DMS53 treated with DMSO at 0.1 percent for 48 hours (cell line): Measurements from ENCODE around the gene SORCS1.

ENCODE experiments used
- DNase-seq: peaks from one replicate; lab custom pipeline; 2025; ENCODE audit not compliant: unreplicated experiment; lab: John Stamatoyannopoulos, UW

Gene SORCS1

DNA sequence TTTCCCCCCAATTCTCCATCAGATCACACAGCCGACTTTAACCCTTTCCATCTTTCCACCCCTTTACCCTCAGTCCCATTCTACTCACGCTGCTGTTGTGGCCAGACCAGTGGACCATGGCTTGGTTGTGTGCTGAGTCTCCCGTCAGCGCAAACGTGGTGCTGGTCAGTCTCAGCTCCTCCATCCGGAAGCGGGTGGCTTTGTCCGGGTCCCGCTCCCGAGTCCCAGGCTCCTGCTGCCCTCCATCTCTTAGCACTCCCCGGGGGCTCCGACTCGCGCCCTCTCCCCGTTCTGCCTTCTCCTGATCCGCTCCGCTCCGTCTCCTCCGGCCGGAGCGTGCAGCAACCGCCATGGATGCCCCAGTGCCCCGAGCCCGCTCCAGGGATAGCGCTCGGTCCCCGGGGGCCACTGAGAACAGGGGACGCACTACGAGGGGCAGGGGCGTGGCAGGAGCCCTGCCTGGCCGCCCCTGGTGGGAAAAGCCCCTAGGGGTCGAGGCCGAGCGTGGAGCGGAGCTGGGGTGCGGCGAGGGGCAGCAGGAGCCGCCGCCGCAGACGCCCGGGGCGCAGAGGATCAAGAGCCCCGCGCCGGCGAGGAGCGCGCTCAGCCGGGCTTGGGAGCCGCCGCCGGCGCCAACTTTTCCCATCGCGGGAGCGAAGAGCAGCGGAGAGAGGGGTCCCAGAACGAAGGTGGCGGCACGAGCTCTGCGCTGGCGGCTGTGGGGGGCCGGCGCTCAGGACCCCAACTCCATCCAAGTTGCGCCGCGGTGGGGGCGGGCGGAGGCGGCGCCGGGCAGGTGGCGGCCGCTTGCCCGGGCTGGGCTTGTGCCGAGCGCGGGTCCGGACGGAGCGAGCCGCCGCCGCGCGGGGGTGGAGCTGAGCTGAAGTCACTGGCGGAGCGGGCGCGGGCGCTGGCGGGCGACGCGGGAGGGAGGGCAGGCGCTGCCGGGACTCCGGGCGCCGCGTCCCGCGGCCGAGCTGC is at the start of gene SORCS1:
SORCS1 (minus strand) TSS at position 826 of the 981 bp plus-strand sequence.
- DNase-seq, result no peak

DNA sequence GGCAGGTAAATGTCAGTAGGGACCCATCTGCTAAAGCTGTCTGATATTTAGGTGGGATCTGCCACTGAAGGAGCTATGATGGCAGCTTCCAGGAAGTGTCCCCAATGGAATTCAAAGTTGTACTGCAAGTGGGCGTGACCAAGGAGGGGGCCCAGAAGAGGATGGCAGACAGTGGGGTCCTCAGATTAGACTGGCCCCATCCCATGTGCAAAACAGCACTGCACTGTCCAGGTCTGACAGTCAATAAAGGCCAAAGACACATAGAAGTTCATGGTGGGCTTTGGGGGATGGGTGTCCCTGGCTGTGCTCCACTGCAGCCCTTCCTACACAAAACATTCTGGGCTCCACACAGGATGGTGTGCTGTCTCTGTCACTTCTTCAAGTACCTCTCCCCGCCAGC is 49.8 kb upstream of the SORCS1 start:
- DNase-seq, result no peak

DNA sequence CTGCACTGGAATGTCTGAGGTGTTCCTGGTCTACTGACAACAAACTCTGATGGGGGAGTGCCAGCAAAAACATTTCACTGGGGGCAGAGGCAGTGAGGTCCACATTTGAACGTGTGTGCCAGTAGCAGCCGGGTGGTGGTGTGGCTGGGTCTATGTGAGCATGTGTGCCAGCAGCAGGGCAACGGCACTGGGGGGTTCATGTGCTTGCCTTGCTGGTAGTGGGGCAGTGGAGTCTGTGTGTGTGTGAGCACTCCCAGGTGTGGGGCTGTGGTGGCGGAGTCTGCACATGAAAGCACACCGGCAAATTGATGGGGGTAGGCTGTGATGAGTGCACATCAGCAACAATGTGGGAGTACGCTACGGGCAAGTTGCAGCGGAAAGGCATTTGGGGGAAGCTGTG is 49.4 kb upstream of the SORCS1 start:
- DNase-seq, result no peak

DNA sequence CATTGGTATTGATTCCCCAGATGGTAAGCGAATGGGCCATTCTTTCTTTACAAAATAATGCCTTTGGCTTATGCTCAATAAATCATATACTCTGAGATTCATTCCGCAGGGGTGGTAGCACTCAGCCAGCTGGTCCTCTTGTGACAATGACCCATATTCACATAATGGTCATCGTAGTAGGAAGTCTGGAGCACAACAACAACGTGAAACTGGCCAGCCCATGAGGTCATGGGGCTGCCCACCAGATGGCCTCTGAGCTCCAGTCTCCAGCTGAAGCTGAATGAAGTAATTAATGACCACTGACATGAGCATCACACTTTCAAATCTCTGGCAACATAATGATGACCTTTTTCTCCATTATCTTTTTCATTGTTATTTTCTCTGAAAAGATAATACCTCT is 42.3 kb upstream of the SORCS1 start:
- DNase-seq, result no peak

DNA sequence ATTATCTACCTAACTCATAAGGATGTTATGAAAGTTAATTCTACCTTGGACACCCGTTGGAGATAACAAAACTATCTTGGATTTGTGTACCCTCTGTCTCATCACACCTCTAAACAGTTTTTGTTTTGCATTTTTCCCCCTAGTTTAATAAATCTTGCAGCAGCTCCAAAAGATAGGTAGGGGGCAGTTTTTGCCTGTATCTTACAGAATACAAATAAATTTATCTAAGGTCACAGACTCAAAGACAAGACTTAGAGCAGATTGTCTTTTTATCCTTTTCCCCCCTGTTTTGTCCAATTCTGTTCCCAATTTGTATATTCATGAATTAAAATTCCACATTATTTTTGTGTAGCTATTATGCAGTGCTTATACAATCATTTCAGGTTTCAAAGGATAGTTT is 5.0 kb upstream of the SORCS1 start:
- no peak for DNase-seq

DNA sequence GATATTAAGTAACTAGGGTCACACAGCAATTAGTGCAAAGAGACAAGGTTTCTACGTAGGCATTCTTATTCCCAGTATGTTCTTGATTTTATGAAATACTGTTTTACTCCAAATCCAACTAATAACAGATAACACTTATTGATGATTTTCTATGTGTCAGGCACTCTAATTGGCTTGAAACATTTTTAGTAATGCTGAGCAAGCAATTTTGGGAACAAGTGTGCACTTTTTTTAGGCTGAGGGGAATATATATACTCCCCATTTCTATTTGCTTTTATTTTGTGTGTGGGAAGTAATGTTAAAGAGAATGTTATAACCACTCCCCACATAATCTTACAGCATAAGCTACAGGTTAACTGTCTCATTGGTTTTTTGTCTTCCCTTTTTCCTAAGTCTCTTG is 4.2 kb upstream of the SORCS1 start:
- DNase-seq, result no peak

DNA sequence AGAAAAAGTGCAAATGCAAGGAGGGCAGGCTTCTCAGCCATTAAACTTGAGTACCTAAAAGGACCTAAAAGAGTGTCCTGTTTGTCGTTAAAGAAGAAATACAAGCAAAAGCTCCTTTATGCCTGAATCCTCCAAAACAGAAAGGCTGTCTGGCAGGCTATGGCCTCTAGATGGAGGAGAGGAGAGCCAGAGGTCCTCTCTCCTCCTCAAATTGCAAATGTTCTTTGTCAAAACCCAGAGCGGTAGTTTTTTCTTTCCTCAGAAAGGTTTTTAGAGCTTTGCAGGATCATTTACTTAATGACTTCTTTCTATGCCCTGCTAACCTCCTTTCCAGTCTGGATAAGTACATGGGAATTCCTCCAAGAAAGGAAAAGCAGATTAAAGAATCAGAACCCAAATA is 1.9 kb upstream of the SORCS1 start:
- no peak for DNase-seq

DNA sequence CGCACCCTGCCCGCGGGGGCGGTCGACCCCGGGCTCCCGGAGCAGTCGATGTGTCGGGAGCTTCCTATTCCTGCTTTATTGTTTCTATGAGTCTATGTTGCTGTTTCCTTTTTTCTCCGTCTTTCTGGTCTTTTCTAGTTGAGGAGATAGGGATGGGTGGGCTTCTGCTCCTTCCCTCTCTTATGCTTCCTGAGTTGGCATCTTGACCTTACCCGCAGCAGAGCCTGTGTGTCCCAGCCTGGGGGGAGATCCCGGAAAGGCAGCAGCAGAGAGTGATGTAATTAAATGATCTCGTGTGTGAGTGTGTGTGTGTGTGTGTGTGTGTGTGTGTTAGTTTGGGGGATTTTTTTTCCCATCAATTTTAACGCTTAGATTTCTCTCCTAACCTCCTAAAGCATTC is 486 bp upstream of the SORCS1 start:
- DNase-seq, result no peak

DNA sequence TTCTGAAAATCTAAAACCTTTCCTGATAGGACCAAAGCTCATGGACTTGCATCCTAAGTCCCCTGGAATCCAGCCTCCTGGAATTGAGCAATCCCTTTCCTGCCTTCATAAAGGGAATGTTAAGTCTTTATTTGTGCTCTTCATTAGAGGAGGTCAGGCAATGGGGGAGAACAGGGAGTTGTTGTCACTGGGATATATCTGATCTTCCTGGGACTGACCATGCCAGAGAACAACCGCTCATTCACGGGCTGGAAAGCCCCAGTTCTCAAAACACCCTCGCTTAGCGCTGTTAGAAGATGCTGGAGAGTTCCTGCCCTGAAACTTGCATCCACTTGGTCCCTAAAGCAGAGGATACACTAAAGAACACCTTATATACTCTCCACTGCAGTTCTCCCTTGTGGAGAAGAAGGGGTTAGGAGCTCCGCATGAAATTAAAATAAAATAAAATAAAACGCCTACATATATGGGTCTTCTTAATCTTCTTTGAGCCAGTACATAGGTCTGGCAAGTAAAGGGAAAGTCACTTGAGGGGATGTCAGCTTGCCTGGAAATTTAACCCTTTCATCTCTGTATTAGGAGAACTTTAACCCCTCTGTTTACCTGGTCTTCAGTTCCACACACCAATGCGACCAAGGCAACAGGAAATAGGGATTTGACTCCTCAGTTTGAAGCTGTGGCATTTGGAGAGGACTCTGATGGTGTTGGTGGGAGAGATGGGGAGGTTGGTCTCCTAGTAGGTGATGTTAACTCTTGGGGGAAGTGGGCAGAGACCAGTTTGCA is 1.2 kb downstream of the SORCS1 start:
- no peak for DNase-seq

DNA sequence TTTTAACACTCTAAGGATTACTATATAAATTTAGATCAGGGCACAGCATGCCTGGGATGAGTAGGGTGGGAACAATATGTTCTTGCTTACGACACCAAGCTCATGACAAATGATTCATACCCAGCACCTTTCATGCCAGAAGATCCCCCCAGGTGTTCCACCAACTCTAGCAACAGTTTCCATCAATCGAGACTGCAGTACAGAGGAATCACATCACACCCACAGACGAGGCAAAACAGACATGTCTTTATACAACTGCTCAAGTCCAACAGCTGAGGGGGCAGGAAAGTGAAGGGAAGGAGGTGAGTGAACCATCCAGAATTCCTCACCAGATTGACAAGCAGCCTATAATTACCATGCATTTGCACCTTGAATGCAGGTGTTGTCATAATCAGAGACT is 3.6 kb downstream of the SORCS1 start:
- no peak for DNase-seq

DNA sequence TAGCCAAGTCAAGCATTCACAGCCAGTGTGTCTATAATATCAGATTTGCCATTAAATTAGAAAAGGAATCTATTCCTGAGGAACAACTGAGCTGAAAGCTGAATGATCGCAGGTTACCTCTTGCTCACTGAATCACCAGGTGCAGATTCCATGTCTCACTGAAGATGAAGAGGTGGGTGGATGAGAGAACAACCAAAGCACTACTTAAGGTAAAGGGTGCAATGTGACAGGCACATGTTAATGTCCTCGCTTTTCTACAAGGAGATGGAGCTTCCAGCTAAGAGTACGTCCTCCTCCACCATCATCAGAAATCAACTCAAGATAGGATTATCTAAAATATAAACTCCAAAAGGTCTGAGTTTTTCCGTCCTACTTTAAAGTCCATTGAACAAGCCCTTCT is 4.6 kb downstream of the SORCS1 start:
- no peak for DNase-seq

DNA sequence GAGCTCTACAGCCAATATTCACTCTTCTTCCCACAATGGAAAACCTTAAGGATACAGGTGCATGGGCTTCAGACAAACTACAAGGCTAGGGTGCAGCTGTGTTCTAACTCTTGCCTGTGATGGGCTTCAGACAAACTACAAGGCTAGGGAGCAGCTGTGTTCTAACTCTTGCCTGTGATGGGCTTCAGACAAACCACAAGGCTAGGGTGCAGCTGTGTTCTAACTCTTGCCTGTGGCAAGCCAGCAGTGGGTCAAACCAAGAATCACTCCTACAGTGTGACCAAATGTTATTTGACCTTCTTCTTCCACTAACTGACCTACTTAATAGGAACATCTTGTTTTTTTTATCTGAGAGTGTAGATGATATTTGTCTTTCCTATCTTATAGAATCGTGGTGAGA is 7.4 kb downstream of the SORCS1 start:
- DNase-seq, result no peak

DNA sequence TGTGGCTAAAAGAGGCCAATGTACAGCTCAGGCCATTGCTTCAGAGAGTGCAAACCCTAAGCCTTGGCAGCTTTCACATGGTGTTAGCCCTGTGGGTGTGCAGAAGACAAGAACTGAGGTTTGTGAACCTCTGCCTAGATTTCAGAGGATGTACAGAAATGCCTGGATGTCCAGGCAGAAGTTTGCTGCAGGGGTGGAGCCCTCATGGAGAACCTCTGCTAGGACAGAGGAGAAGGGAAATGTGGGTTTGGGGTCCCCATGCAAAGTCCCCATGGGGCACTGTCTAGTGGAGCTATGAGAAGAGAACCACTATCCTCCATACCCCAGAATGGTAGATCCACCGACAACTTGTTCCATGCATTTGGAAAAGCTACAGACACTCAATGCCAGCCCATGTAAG is 12.4 kb downstream of the SORCS1 start:
- no peak for DNase-seq

DNA sequence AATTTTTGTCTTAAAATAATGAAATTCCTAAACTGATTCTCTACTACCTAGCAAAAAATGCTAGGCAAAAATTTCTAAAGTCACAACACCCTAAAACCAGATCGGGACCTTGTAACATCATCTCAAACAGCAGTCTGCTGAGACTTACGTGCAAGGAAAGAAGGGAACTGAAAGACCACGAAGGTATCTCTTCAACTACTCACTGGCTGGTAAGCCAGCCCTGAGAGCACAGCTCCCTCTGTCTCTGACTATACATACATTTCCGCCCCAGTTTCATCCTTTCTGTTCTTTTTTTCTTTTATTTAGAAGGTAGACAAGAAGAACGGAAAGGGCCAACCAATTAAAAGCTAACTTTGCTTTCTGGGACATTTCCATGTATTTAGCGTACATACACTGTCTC is 15.6 kb downstream of the SORCS1 start:
- DNase-seq, result no peak

DNA sequence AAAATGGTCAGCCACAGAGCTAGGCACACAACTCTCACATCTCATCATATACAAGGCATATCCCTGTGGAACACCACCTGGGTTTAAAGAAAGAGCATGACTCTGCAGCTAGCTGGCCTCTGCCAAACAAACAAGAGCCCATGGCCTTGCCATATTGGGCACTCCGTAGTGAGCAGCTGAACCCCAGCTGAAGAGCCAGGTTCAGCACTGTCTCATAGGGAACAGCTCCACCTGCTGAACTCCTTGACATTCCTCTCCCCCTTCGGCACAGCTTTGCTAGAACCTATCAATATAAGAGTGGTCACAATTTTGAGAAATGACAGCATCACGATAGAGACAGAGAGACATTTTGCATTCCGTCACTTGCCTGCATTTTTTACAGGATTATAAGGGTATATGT is 20.0 kb downstream of the SORCS1 start:
- DNase-seq, result no peak

DNA sequence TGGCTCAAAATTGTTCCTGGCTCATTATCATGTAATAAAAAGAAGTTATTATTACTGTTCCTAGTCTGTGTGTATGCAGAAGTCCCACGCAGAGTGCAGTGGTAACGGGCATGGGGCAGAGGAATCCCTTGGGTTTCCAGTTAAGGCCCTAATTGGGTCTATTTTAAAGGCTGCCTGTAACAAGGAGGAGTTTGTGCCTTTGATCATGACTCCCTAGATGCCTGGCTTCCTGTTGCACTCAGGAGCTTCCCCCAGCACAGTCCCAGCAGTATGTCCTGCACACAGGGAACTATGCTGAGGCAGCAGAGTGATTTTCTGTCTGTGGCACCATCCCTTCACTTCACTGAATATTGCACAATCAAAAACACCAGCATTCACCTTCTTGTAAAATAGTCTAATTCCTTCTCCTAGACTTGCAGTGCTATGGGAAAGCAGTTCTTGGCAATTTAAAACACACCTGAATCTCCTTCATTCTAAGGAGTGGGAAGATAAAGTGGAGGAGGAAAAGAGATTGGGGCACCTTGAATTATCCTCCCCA is 22.9 kb downstream of the SORCS1 start:
- DNase-seq, result no peak

DNA sequence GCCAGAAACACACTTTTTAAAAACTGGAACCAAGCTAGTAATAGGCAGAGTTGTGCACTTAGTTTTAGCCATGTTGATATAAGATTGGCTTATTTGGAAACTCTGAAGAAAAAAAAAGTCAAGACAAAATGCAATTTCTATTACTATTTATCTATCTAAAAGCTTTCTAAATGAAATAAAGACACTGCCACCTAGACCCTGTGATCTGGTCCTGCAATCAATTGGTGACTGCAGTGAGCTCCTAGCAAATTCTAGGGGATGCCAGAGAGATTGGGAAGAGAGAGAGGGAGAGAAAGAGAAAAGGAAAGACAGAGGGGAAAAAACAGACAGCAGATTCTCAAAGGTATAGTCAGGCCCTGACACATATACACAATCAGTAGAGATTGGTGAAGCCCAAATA is 25.3 kb downstream of the SORCS1 start:
- DNase-seq, result no peak

DNA sequence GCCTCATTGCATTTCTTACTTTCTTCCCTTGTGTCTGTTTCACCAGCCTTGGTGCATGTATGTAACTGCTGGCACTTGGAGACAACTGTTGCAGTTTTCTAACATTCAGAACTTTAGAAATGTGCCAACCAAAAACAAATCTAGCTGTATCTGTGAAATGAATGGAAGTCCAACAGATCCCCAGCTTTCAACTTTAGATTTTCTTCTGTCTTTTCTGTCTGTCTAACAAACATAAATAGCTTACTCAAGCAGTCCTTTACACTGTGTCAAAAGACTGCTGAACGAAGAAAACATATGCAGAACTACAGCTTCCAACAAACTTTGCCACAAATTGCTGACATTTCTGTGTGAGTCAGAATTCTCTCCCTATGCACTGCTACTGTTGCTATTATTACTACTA is 30.9 kb downstream of the SORCS1 start:
- no peak for DNase-seq

DNA sequence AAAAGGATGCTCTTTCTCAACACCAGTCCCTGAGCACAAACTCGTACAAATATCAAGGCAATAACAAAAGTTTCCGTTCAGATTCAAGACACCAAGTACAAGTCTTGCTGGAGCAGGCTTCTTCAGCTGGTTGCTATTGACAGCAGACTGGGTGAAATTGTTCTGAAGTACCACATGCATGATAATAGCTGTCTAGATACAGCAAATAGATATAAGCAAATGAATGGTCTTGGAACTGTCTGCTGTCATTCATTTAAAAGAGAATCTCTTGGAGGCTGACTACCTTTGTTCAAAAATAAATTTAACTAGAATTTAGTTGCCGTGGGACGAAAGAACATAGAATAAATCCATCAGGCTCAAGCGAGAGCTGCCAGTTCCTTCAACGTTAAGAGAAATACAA is 35.5 kb downstream of the SORCS1 start:
- no peak for DNase-seq

DNA sequence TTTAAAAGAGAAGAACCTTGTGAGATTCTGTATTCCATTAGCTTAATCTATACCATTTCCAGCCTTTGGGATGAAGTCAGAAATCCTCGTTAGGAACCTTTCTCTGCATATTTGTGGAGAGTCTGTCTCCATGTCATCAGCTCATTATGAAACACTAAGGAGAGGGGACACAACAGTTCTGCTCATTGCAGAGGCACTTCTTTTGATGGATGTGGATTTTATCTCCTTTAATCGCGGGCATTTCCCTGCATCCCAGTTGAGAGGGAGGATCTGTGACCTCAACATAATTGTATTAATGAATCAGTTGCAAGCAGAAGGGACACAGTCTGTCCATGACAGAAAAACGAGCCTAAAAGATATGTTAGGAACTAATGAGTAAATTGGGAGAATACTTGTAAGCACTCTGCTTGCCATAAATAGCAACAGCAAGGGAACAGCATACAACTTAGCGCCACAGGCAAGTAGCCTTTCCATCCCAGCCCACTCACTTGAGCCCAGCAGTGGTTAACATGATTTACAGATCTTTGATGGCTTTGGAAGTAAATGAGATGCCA is 37.9 kb downstream of the SORCS1 start:
- no peak for DNase-seq

DNA sequence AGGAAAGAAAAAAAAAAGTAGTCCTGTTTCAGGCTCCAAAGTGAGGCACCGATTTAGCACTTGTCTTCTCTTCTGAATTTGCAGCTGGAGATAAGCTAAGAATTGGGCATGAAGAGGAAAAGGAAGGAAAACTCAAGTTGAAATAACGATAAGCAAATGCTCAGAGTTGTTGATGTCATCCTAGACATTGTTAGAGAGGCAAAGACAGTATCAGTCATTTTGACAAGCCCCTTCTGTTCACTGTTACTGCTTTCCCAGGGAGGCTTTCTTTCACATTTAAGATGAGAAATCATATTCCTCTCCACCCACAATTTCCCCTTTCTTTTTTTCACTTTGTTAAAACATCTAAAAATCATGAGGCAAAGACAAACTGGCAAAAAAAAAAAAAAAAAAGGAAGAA is 41.8 kb downstream of the SORCS1 start:
- DNase-seq, result no peak

DNA sequence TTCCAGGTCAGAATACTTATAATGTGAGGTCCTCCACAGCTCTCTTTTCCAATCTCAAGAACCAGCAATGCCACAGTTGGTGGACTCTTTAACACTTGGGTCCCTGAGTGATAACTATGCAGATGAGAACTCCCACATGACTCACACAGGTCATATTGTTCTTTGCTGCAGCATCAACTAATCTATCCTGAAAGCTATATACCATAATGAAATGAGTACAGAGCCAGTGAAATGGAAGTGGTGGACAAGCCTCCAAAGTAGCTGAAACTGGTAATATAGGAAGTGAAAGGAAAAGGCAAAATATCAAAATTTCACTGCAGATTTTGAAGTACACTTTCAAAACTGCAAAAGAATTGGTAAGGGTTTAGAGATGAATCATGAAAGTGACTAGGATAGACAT is 45.6 kb downstream of the SORCS1 start:
- no peak for DNase-seq
